T-helper 17 cell (primary cell): ENCODE measurements around the gene INO80B. TPM values are rescaled to one million over a fixed set of nuclear protein-coding genes. Genes with fewer than 3 reads are reported as not detected.

Experiments used
- ATAC-seq: fragments of 150-1000 bp; cut with Tn5 transposase; 2 replicates; pipeline ENCODE4 v1.10.0; 2021; ENCODE audit warnings: mild to moderate bottlenecking, moderate library complexity
- DNase-seq, 3 donors: peaks; one replicate each; pipeline versions ENCODE4 v3.0.0 to v3.0.0-alpha.2; 2020 to 2021
- H3K9me3 ChIP-seq: one replicate; pipeline ENCODE4 v1.7.0; 2013; ENCODE audit warnings: low read length, mild to moderate bottlenecking; ENCODE audit not compliant: control insufficient read depth, poor library complexity, severe bottlenecking
- H3K27ac Mint-ChIP-seq: one replicate; pipeline ENCODE4 v1.8.0; 2022; ENCODE audit warnings: mild to moderate bottlenecking, moderate library complexity, mixed read lengths
- H3K27me3 Mint-ChIP-seq: one replicate; pipeline ENCODE4 v1.8.0; 2022; ENCODE audit warnings: mixed read lengths
- H3K36me3 Mint-ChIP-seq: one replicate; pipeline ENCODE4 v1.8.0; 2022; ENCODE audit warnings: low read depth, mixed read lengths
- H3K4me1 Mint-ChIP-seq: one replicate; pipeline ENCODE4 v1.8.0; 2022; ENCODE audit warnings: mild to moderate bottlenecking, mixed read lengths
- H3K4me3 Mint-ChIP-seq: one replicate; pipeline ENCODE4 v1.8.0; 2022; ENCODE audit warnings: mild to moderate bottlenecking, moderate library complexity, mixed read lengths
- total RNA-seq, 4 donors: library from RNA in 2 of 4; stranded (reverse) in 2 of 4; gene quantifications; one replicate each; pipeline ENCODE4 v1.2.3 and lab custom pipeline; 2022 to 2026

Gene INO80B
- total RNA-seq (10 to 100 TPM; 35.1 to 45.2 TPM), total RNA-seq (lab: John Stamatoyannopoulos, UW) (0.81 to 1.6 reads per million in 2 donors)

- H3K36me3 Mint-ChIP-seq, result peaks cover 10% of the 10 kb centered on the region
- DNase-seq (peak; percentile 82 to 95 (median 93)), ATAC-seq (peak; percentile 43)
- no peaks in the 10 kb centered on the region for H3K27me3 Mint-ChIP-seq
- peaks cover 58% of the 10 kb centered on the region for H3K4me1 Mint-ChIP-seq
- H3K27ac Mint-ChIP-seq, result peak within 1 kb of the TSS; percentile 100
- no peaks in the 10 kb centered on the region for H3K9me3 ChIP-seq
- H3K4me3 Mint-ChIP-seq, result peak within 1 kb of the TSS; percentile 100
These were observed at the start of gene INO80B for GRCh38 chr2:74454654-74455511. Gene INO80B (plus strand): TSS chr2:74455087. CDS start chr2:74455117, 30 bp downstream.

GRCh38 chr2:74406035-74406434 is 48.9 kb upstream of the INO80B start:
- no peaks in the 10 kb centered on the region for H3K9me3 ChIP-seq
- Mint-ChIP-seq H3K27me3 (peaks cover 35% of the 10 kb centered on the region), H3K4me3 (no peak overlapping the region), H3K36me3 (peaks cover 4% of the 10 kb centered on the region), H3K27ac (no peak overlapping the region), H3K4me1 (peaks cover 3% of the 10 kb centered on the region)
- DNase-seq (no peak), ATAC-seq (no peak)

GRCh38 chr2:74407682-74408081 is 47.2 kb upstream of the INO80B start:
- no peak overlapping the region for H3K4me3 Mint-ChIP-seq
- H3K4me1 Mint-ChIP-seq, result peaks cover 4% of the 10 kb centered on the region
- no peak overlapping the region for H3K27ac Mint-ChIP-seq
- no peak for DNase-seq
- peaks cover 4% of the 10 kb centered on the region for H3K36me3 Mint-ChIP-seq
- H3K27me3 Mint-ChIP-seq, result peaks cover 37% of the 10 kb centered on the region
- H3K9me3 ChIP-seq, result no peaks in the 10 kb centered on the region
- ATAC-seq, result no peak

- DNase-seq, result no peak
- Mint-ChIP-seq H3K27me3 (peaks cover 48% of the 10 kb centered on the region), H3K4me3 (no peak overlapping the region), H3K36me3 (peaks cover 7% of the 10 kb centered on the region), H3K4me1 (peaks cover 14% of the 10 kb centered on the region), H3K27ac (no peak overlapping the region)
- ATAC-seq, result no peak
- no peaks in the 10 kb centered on the region for H3K9me3 ChIP-seq
These were observed 41.7 kb upstream of the INO80B start for GRCh38 chr2:74413001-74413698.

- no peaks in the 10 kb centered on the region for H3K9me3 ChIP-seq
- DNase-seq, result no peak
- ATAC-seq, result no peak
- Mint-ChIP-seq H3K36me3 (peaks cover 4% of the 10 kb centered on the region), H3K27me3 (peaks cover 35% of the 10 kb centered on the region), H3K4me1 (peaks cover 14% of the 10 kb centered on the region), H3K4me3 (no peak overlapping the region), H3K27ac (peak overlapping the region; percentile 39)
These were observed 40.4 kb upstream of the INO80B start for GRCh38 chr2:74414441-74414840.

- no peaks in the 10 kb centered on the region for H3K9me3 ChIP-seq
- Mint-ChIP-seq H3K27me3 (peaks cover 34% of the 10 kb centered on the region), H3K27ac (no peak overlapping the region), H3K4me3 (peak overlapping the region; percentile 77), H3K36me3 (peaks cover 3% of the 10 kb centered on the region), H3K4me1 (peaks cover 14% of the 10 kb centered on the region)
- ATAC-seq (peak; percentile 60), DNase-seq (no peak)
These were observed 39.8 kb upstream of the INO80B start for GRCh38 chr2:74414881-74415761.

- no peak for DNase-seq
These were observed 39.0 kb upstream of the INO80B start for GRCh38 chr2:74415762-74416395.

GRCh38 chr2:74416778-74417177 is 38.1 kb upstream of the INO80B start:
- peaks cover 22% of the 10 kb centered on the region for H3K4me1 Mint-ChIP-seq
- ATAC-seq (no peak), DNase-seq (no peak)
- H3K27me3 Mint-ChIP-seq, result peaks cover 25% of the 10 kb centered on the region
- H3K9me3 ChIP-seq, result no peaks in the 10 kb centered on the region
- no peak overlapping the region for H3K4me3 Mint-ChIP-seq
- H3K36me3 Mint-ChIP-seq, result peaks cover 3% of the 10 kb centered on the region
- peak overlapping the region; percentile 53 for H3K27ac Mint-ChIP-seq

More at GRCh38 chr2:74415762-74416395, 39.0 kb upstream of the INO80B start:
- Mint-ChIP-seq H3K27me3 (peaks cover 32% of the 10 kb centered on the region), H3K36me3 (peaks cover 3% of the 10 kb centered on the region), H3K27ac (no peak overlapping the region), H3K4me3 (peak overlapping the region; percentile 77), H3K4me1 (peaks cover 17% of the 10 kb centered on the region)
- no peak for ATAC-seq
- H3K9me3 ChIP-seq, result no peaks in the 10 kb centered on the region

- ATAC-seq, result no peak
- Mint-ChIP-seq H3K4me1 (peaks cover 26% of the 10 kb centered on the region), H3K27ac (peak overlapping the region; percentile 53), H3K27me3 (peaks cover 25% of the 10 kb centered on the region), H3K36me3 (peaks cover 3% of the 10 kb centered on the region), H3K4me3 (no peak overlapping the region)
- H3K9me3 ChIP-seq, result no peaks in the 10 kb centered on the region
- no peak for DNase-seq
These were observed 37.7 kb upstream of the INO80B start for GRCh38 chr2:74417197-74417596.

GRCh38 chr2:74417763-74418162 is 37.1 kb upstream of the INO80B start:
- Mint-ChIP-seq H3K27ac (peak overlapping the region; percentile 53), H3K4me3 (no peak overlapping the region), H3K27me3 (peaks cover 19% of the 10 kb centered on the region), H3K4me1 (peaks cover 32% of the 10 kb centered on the region), H3K36me3 (peaks cover 3% of the 10 kb centered on the region)
- H3K9me3 ChIP-seq, result no peaks in the 10 kb centered on the region
- ATAC-seq (no peak), DNase-seq (no peak)

- ATAC-seq, result no peak
- H3K4me3 Mint-ChIP-seq, result no peak overlapping the region
- H3K36me3 Mint-ChIP-seq, result peaks cover 4% of the 10 kb centered on the region
- DNase-seq, result no peak
- no peak overlapping the region for H3K27ac Mint-ChIP-seq
- peaks cover 34% of the 10 kb centered on the region for H3K4me1 Mint-ChIP-seq
- H3K9me3 ChIP-seq, result no peaks in the 10 kb centered on the region
- peaks cover 13% of the 10 kb centered on the region for H3K27me3 Mint-ChIP-seq
These were observed 36.6 kb upstream of the INO80B start for GRCh38 chr2:74418312-74418711.

- Mint-ChIP-seq H3K4me3 (no peak overlapping the region), H3K36me3 (peaks cover 3% of the 10 kb centered on the region), H3K4me1 (peaks cover 36% of the 10 kb centered on the region), H3K27ac (peak overlapping the region; percentile 100), H3K27me3 (peaks cover 3% of the 10 kb centered on the region)
- DNase-seq (no peak), ATAC-seq (no peak)
- H3K9me3 ChIP-seq, result no peaks in the 10 kb centered on the region
These were observed 35.5 kb upstream of the INO80B start for GRCh38 chr2:74419345-74419744.
